ENCODE results near the gene PFN3. TPM values are rescaled to one million over a fixed set of nuclear protein-coding genes. Genes with fewer than 3 reads are reported as not detected.
A peak's percentile ranks its signal among the peaks of the same experiment; 100 is the strongest.

PFN3 gene
- total RNA-seq, 1 experiment from 2014 or later = not detected

GRCh38 chr5:177373806-177374205 is 26.7 kb downstream of the PFN3 start:
- peaks cover 2% of the 10 kb centered on the region; the same call in 1 of the 2 replicates for H3K36me3 ChIP-seq
- no peak for DNase-seq
- H3K4me3 ChIP-seq = no peak overlapping the region
- H3K9me3 ChIP-seq = no peaks in the 10 kb centered on the region
- no peaks in the 10 kb centered on the region for H3K27me3 ChIP-seq

GRCh38 chr5:177372910-177373309 is 27.6 kb downstream of the PFN3 start:
- H3K4me3 ChIP-seq = no peak overlapping the region
- no peaks in the 10 kb centered on the region for H3K27me3 ChIP-seq
- no peaks in the 10 kb centered on the region for H3K9me3 ChIP-seq
- H3K36me3 ChIP-seq = peaks cover 2% of the 10 kb centered on the region; the same call in 1 of the 2 replicates
- no peak for DNase-seq

GRCh38 chr5:177372034-177372896 is 28.2 kb downstream of the PFN3 start:
- H3K4me3 ChIP-seq = no peak overlapping the region; the same call in 1 of the 2 replicates
- peak; percentile 32 for DNase-seq

GRCh38 chr5:177371120-177372033 is 29.1 kb downstream of the PFN3 start:
- DNase-seq = no peak
- no peaks in the 10 kb centered on the region for H3K27me3 ChIP-seq
- peaks cover 2% of the 10 kb centered on the region; the same call in 1 of the 2 replicates for H3K36me3 ChIP-seq
- H3K9me3 ChIP-seq = no peaks in the 10 kb centered on the region
- H3K4me3 ChIP-seq = peak overlapping the region; percentile 58

More at GRCh38 chr5:177372034-177372896, 28.2 kb downstream of the PFN3 start:
- Histone ChIP-seq H3K9me3 (no peaks in the 10 kb centered on the region), H3K36me3 (peaks cover 2% of the 10 kb centered on the region; the same call in 1 of the 2 replicates), H3K27me3 (no peaks in the 10 kb centered on the region)

- no peaks in the 10 kb centered on the region for H3K27me3 ChIP-seq
- peaks cover 2% of the 10 kb centered on the region; the same call in 1 of the 2 replicates for H3K36me3 ChIP-seq
Measured at GRCh38 chr5:177370488-177371119, 29.9 kb downstream of the PFN3 start.

GRCh38 chr5:177369645-177370440 is 30.6 kb downstream of the PFN3 start:
- no peak for DNase-seq
- no peaks in the 10 kb centered on the region for H3K27me3 ChIP-seq
- H3K36me3 ChIP-seq = peaks cover 2% of the 10 kb centered on the region; the same call in 1 of the 2 replicates
- no peak overlapping the region for H3K4me3 ChIP-seq
- no peaks in the 10 kb centered on the region for H3K9me3 ChIP-seq

More at GRCh38 chr5:177370488-177371119, 29.9 kb downstream of the PFN3 start:
- peak; percentile 97 for DNase-seq
- Histone ChIP-seq H3K4me3 (peak overlapping the region; percentile 58), H3K9me3 (no peaks in the 10 kb centered on the region)

GRCh38 chr5:177368869-177369644 is 31.4 kb downstream of the PFN3 start:
- DNase-seq = peak; percentile 41
- H3K27me3 ChIP-seq = no peaks in the 10 kb centered on the region
- H3K9me3 ChIP-seq = no peaks in the 10 kb centered on the region
- peaks cover 2% of the 10 kb centered on the region; the same call in 1 of the 2 replicates for H3K36me3 ChIP-seq
- H3K4me3 ChIP-seq = no peak overlapping the region

GRCh38 chr5:177367981-177368868 is 32.2 kb downstream of the PFN3 start:
- H3K27me3 ChIP-seq = no peaks in the 10 kb centered on the region
- H3K4me3 ChIP-seq = no peak overlapping the region
- no peak for DNase-seq
- H3K36me3 ChIP-seq = peaks cover 2% of the 10 kb centered on the region; the same call in 1 of the 2 replicates
- H3K9me3 ChIP-seq = no peaks in the 10 kb centered on the region

GRCh38 chr5:177367323-177367848 is 33.1 kb downstream of the PFN3 start:
- Histone ChIP-seq H3K4me3 (no peak overlapping the region), H3K36me3 (peaks cover 1% of the 10 kb centered on the region; the same call in 1 of the 2 replicates), H3K9me3 (no peaks in the 10 kb centered on the region), H3K27me3 (no peaks in the 10 kb centered on the region)
- DNase-seq = no peak

- no peaks in the 10 kb centered on the region for H3K27me3 ChIP-seq
- no peak overlapping the region for H3K4me3 ChIP-seq
- no peaks in the 10 kb centered on the region for H3K36me3 ChIP-seq
- H3K9me3 ChIP-seq = no peaks in the 10 kb centered on the region
- DNase-seq = no peak
Measured at GRCh38 chr5:177366528-177367322, 33.7 kb downstream of the PFN3 start.

- no peaks in the 10 kb centered on the region for H3K9me3 ChIP-seq
- H3K4me3 ChIP-seq = no peak overlapping the region
- H3K36me3 ChIP-seq = no peaks in the 10 kb centered on the region
- no peaks in the 10 kb centered on the region for H3K27me3 ChIP-seq
- no peak for DNase-seq
Measured at GRCh38 chr5:177365845-177366527, 34.5 kb downstream of the PFN3 start.

- no peak for DNase-seq
- Histone ChIP-seq H3K27me3 (no peaks in the 10 kb centered on the region), H3K4me3 (no peak overlapping the region), H3K9me3 (no peaks in the 10 kb centered on the region), H3K36me3 (no peaks in the 10 kb centered on the region)
Measured at GRCh38 chr5:177364159-177364962, 36.1 kb downstream of the PFN3 start.

Data from MG63 (cell line).